Measurements from ENCODE around the gene DOC2A. TPM values are rescaled to one million over a fixed set of nuclear protein-coding genes. Genes with fewer than 3 reads are reported as not detected.
A peak's percentile ranks its signal among the peaks of the same experiment; 100 is the strongest.

The DOC2A gene
- total and polyA plus RNA-seq, 2 donors (not counting 1 experiment from before 2014, with no cell fraction given), result not detected

GRCh38 chr16:30040221-30040620, 29.4 kb upstream of the DOC2A start:
- Histone ChIP-seq H3K79me2 (ENCODE audit: control insufficient read depth, insufficient read depth, low read length) (no peaks in the 10 kb centered on the region), H3K9me3 (ENCODE audit: control extremely low read depth in 1 of 3, control insufficient read depth in 2 of 3, insufficient read depth in 1 of 3, low read length in 2 of 3) (no peaks in the 10 kb centered on the region), H3K27ac (ENCODE audit: low read length in 2 of 2) (no peak overlapping the region), H3K9ac (ENCODE audit: low read length) (no peak overlapping the region), H3K27me3 (replicated peaks in 1 of 4; ENCODE audit: control extremely low read depth in 1 of 4, control insufficient read depth in 3 of 4, insufficient read depth in 4 of 4, low read length in 3 of 4) (peaks cover 0 to 1% (median 0%) of the 10 kb centered on the region in 4 experiments), H3K4me2 (replicated peaks; ENCODE audit: low read depth, low read length, poor library complexity, severe bottlenecking) (peak overlapping the region; percentile 44), H3K36me3 (replicated peaks in 1 of 2; ENCODE audit: control extremely low read depth in 1 of 2, control insufficient read depth in 1 of 2, extremely low read depth in 1 of 2, insufficient read depth in 2 of 2, low read length in 1 of 2) (no peaks in the 10 kb centered on the region), H4K20me1 (ENCODE audit: control insufficient read depth, insufficient read depth, low read length, poor library complexity, severe bottlenecking) (no peaks in the 10 kb centered on the region), H3K4me3 (ENCODE audit: control extremely low read depth in 1 of 5, extremely low read depth in 1 of 5, insufficient read depth in 1 of 5, low read depth in 2 of 5, low read length in 4 of 5) (no peak overlapping the region), H3K4me1 (ENCODE audit: control insufficient read depth in 2 of 2, insufficient read depth in 2 of 2, low read length in 2 of 2) (peaks cover 4 to 5% of the 10 kb centered on the region in 2 donors), H2AFZ (ENCODE audit: insufficient read depth, low read depth, low read length, poor library complexity, severe bottlenecking) (peak overlapping the region; percentile 47)
- intact Hi-C loops (cut with micrococcal nuclease), result loop anchor here (5.0 kb wide), 1 partner anchor 587 kb away; no protein-coding TSS in a partner anchor
- ChIA-PET CTCF (interaction anchor here (1.1 kb wide), 1 partner anchor 9 kb away, joined by 5 read pairs; the partner anchor contains the start of gene TLCD3B), POLR2A (no interaction called here)
- TF ChIP-seq CTCF (IDR thresholded peaks at IDR 0.05) (no peak), EZH2 (IDR thresholded peaks at IDR 0.05; ENCODE audit: borderline replicate concordance, insufficient read depth, low read depth, low read length, poor library complexity, severe bottlenecking) (no peak)
- no peak overlapping the region for H3K4me3 Mint-ChIP-seq
- H3K4me1 Mint-ChIP-seq, result peaks cover 4% of the 10 kb centered on the region
- peak; percentile 47 for ATAC-seq (ENCODE audit: low read depth)
- no peak overlapping the region for H3K27ac Mint-ChIP-seq
- DNase-seq, result peak; percentile 57
- WGBS (ENCODE audit: insufficient coverage), result 2% methylated on average over 5 of the region's 5 CpGs
- H3K9me3 Mint-ChIP-seq (ENCODE audit: insufficient read depth), result no peaks in the 10 kb centered on the region
- peaks cover 12% of the 10 kb centered on the region for H3K27me3 Mint-ChIP-seq

DNA sequence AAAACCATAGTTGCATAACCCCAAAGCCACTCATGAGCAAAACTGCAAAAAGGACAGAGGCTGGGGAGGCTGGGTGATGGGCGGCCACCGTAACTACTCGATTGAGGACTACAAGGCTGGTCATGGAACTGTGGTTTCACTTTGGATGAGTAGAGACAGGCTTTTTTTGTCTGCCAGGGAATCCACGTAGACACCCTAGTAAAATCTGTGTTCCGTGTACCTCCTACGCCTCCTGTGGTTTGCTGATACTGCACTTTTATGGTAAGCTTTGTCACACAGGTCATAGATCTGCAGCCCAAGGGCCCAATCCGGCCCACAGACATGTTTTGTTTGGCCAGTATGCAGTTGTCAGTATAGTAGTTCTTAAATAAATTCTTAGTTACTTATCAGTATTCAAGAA, 22.4 kb upstream of the DOC2A start:
- Histone ChIP-seq H3K36me3 (replicated peaks in 1 of 2; ENCODE audit: control extremely low read depth in 1 of 2, control insufficient read depth in 1 of 2, extremely low read depth in 1 of 2, insufficient read depth in 2 of 2, low read length in 1 of 2) (no peaks in the 10 kb centered on the region), H3K79me2 (ENCODE audit: control insufficient read depth, insufficient read depth, low read length) (no peaks in the 10 kb centered on the region), H2AFZ (ENCODE audit: insufficient read depth, low read depth, low read length, poor library complexity, severe bottlenecking) (no peak overlapping the region), H3K4me3 (ENCODE audit: control extremely low read depth in 1 of 5, extremely low read depth in 1 of 5, insufficient read depth in 1 of 5, low read depth in 2 of 5, low read length in 4 of 5) (no peak overlapping the region), H3K4me2 (replicated peaks; ENCODE audit: low read depth, low read length, poor library complexity, severe bottlenecking) (no peak overlapping the region), H3K9me3 (ENCODE audit: control extremely low read depth in 1 of 3, control insufficient read depth in 2 of 3, insufficient read depth in 1 of 3, low read length in 2 of 3) (peaks cover 0 to 15% (median 0%) of the 10 kb centered on the region in 3 donors), H3K9ac (ENCODE audit: low read length) (no peak overlapping the region), H3K27me3 (replicated peaks in 1 of 4; ENCODE audit: control extremely low read depth in 1 of 4, control insufficient read depth in 3 of 4, insufficient read depth in 4 of 4, low read length in 3 of 4) (peaks cover 0 to 53% (median 27%) of the 10 kb centered on the region in 4 experiments), H4K20me1 (ENCODE audit: control insufficient read depth, insufficient read depth, low read length, poor library complexity, severe bottlenecking) (no peaks in the 10 kb centered on the region), H3K4me1 (ENCODE audit: control insufficient read depth in 2 of 2, insufficient read depth in 2 of 2, low read length in 2 of 2) (peaks cover 10 to 21% of the 10 kb centered on the region in 2 donors), H3K27ac (ENCODE audit: low read length in 2 of 2) (no peak overlapping the region)
- ChIA-PET CTCF (interaction anchor here (0.9 to 3.3 kb wide), 3 partner anchors 10 to 39 kb away, joined by 4 to 18 read pairs (median 12); no protein-coding TSS in a partner anchor), POLR2A (interaction anchor here (1.5 kb wide), 1 partner anchor 367 kb away, joined by 3 read pairs; no protein-coding TSS in a partner anchor)
- H3K9me3 Mint-ChIP-seq (ENCODE audit: insufficient read depth), result no peaks in the 10 kb centered on the region
- no peak overlapping the region for H3K27ac Mint-ChIP-seq
- intact Hi-C loops (cut with micrococcal nuclease), result no loop called here
- WGBS (ENCODE audit: insufficient coverage), result 24% methylated on average over 5 of the region's 7 CpGs
- H3K4me1 Mint-ChIP-seq, result peaks cover 10% of the 10 kb centered on the region
- ATAC-seq (ENCODE audit: low read depth), result no peak
- TF ChIP-seq EZH2 (IDR thresholded peaks at IDR 0.05; ENCODE audit: borderline replicate concordance, insufficient read depth, low read depth, low read length, poor library complexity, severe bottlenecking) (no peak), CTCF (IDR thresholded peaks at IDR 0.05) (no peak)
- peaks cover 45% of the 10 kb centered on the region for H3K27me3 Mint-ChIP-seq
- H3K4me3 Mint-ChIP-seq, result no peak overlapping the region
- no peak for DNase-seq

All from B cell (primary cell).